Neural crest cell (in vitro differentiated cells): ENCODE results near the gene P4HA2. TPM values are rescaled to one million over a fixed set of nuclear protein-coding genes. Genes with fewer than 3 reads are reported as not detected.

Source experiments
- DNase-seq: peaks from one replicate; pipeline ENCODE4 v3.0.0; 2021; ENCODE audit warnings: low read depth, mixed read lengths, low spot score
- H3K27ac Mint-ChIP-seq: one replicate; pipeline ENCODE4 v1.8.0; 2021; ENCODE audit warnings: mild to moderate bottlenecking, mixed read lengths; ENCODE audit not compliant: unreplicated experiment
- H3K27me3 Mint-ChIP-seq: 2 replicates; pipeline ENCODE4 v1.8.0; 2021; ENCODE audit warnings: low read depth, mild to moderate bottlenecking, mixed read lengths
- H3K36me3 Mint-ChIP-seq: 2 replicates; pipeline ENCODE4 v1.8.0; 2021; ENCODE audit warnings: low read depth, mild to moderate bottlenecking, mixed read lengths
- H3K4me1 Mint-ChIP-seq: 2 replicates; pipeline ENCODE4 v1.8.0; 2021; ENCODE audit warnings: mixed read lengths
- H3K4me3 Mint-ChIP-seq: one replicate; pipeline ENCODE4 v1.8.0; 2021; ENCODE audit warnings: mild to moderate bottlenecking, mixed read lengths
- H3K9me3 Mint-ChIP-seq: 2 replicates; pipeline ENCODE4 v1.8.0; 2021; ENCODE audit warnings: mixed read lengths
- total RNA-seq: library from RNA; stranded (reverse); gene quantifications from 2 replicates; pipeline ENCODE4 v1.2.1, GENCODE V29; 2021
- TF ChIP-seq, protein P1 (sequence below): fragments of 200-600 bp; sonication (generic); conservative IDR thresholded peaks from 2 replicates; pipeline ENCODE4 v1.5.0; 2021; ENCODE audit warnings: antibody characterized with exemption, mild to moderate bottlenecking

The P4HA2 gene
- total RNA-seq, 1 donor from 2014 or later = 10.8 TPM

GRCh38 chr5:132219289-132219970 is 8.2 kb downstream of the P4HA2 start:
- no peaks in the 10 kb centered on the region for H3K27me3 Mint-ChIP-seq
- no peaks in the 10 kb centered on the region for H3K9me3 Mint-ChIP-seq
- TF ChIP-seq, protein P1, sequence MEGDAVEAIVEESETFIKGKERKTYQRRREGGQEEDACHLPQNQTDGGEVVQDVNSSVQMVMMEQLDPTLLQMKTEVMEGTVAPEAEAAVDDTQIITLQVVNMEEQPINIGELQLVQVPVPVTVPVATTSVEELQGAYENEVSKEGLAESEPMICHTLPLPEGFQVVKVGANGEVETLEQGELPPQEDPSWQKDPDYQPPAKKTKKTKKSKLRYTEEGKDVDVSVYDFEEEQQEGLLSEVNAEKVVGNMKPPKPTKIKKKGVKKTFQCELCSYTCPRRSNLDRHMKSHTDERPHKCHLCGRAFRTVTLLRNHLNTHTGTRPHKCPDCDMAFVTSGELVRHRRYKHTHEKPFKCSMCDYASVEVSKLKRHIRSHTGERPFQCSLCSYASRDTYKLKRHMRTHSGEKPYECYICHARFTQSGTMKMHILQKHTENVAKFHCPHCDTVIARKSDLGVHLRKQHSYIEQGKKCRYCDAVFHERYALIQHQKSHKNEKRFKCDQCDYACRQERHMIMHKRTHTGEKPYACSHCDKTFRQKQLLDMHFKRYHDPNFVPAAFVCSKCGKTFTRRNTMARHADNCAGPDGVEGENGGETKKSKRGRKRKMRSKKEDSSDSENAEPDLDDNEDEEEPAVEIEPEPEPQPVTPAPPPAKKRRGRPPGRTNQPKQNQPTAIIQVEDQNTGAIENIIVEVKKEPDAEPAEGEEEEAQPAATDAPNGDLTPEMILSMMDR = no peak
- H3K27ac Mint-ChIP-seq = no peak overlapping the region
- H3K4me3 Mint-ChIP-seq = no peak overlapping the region
- no peaks in the 10 kb centered on the region for H3K4me1 Mint-ChIP-seq
- peaks cover 3% of the 10 kb centered on the region for H3K36me3 Mint-ChIP-seq
- no peak for DNase-seq

- H3K27me3 Mint-ChIP-seq = no peaks in the 10 kb centered on the region
- no peak overlapping the region for H3K4me3 Mint-ChIP-seq
- TF ChIP-seq, protein P1 = no peak
- H3K4me1 Mint-ChIP-seq = no peaks in the 10 kb centered on the region
- no peak overlapping the region for H3K27ac Mint-ChIP-seq
- no peak for DNase-seq
- no peaks in the 10 kb centered on the region for H3K9me3 Mint-ChIP-seq
- peaks cover 3% of the 10 kb centered on the region for H3K36me3 Mint-ChIP-seq
Measured at GRCh38 chr5:132218321-132218720, 9.3 kb downstream of the P4HA2 start.

DNA sequence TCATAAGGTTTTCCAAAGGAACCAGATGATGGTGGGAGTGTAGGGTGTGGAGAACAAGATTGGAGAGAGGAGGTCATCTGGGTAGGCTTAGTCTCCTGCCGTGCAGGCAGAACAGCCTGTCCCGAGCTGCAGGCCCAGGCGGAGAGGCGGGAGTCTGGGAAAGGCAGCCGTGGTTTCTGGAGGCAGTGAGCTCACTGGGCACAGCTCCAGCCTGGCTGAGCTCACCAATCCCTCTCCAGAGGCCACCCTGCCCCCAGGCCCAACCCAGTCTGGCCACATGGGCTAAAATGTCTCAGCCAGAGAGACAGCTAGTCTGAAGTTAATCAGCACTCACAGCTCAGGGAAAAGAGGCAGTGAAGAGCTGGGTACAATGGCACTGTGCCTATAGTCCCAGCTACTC is 12.3 kb downstream of the P4HA2 start:
- peaks cover 3% of the 10 kb centered on the region for H3K36me3 Mint-ChIP-seq
- peak overlapping the region; percentile 44 for H3K27ac Mint-ChIP-seq
- TF ChIP-seq, protein P1 = no peak
- no peak overlapping the region for H3K4me3 Mint-ChIP-seq
- no peaks in the 10 kb centered on the region for H3K27me3 Mint-ChIP-seq
- H3K4me1 Mint-ChIP-seq = no peaks in the 10 kb centered on the region
- DNase-seq = no peak
- H3K9me3 Mint-ChIP-seq = no peaks in the 10 kb centered on the region

GRCh38 chr5:132214491-132214890 is 13.2 kb downstream of the P4HA2 start:
- Mint-ChIP-seq H3K4me3 (no peak overlapping the region), H3K27me3 (no peaks in the 10 kb centered on the region), H3K27ac (peak overlapping the region; percentile 27), H3K4me1 (no peaks in the 10 kb centered on the region), H3K9me3 (no peaks in the 10 kb centered on the region), H3K36me3 (peaks cover 3% of the 10 kb centered on the region)
- TF ChIP-seq, protein P1 = no peak
- no peak for DNase-seq

GRCh38 chr5:132213666-132214065 is 14.0 kb downstream of the P4HA2 start:
- H3K36me3 Mint-ChIP-seq = peaks cover 3% of the 10 kb centered on the region
- no peak overlapping the region for H3K27ac Mint-ChIP-seq
- DNase-seq = no peak
- H3K27me3 Mint-ChIP-seq = no peaks in the 10 kb centered on the region
- H3K4me3 Mint-ChIP-seq = no peak overlapping the region
- H3K4me1 Mint-ChIP-seq = no peaks in the 10 kb centered on the region
- no peaks in the 10 kb centered on the region for H3K9me3 Mint-ChIP-seq
- TF ChIP-seq, protein P1 = no peak
